Neuron (in vitro differentiated cells): ENCODE data around the gene PDE4D.
A peak's percentile ranks its signal among the peaks of the same experiment; 100 is the strongest.

ENCODE experiments used
- H2AFZ ChIP-seq: one replicate; pipeline ENCODE4 v1.6.1; 2013; ENCODE audit warnings: low read depth, mild to moderate bottlenecking, inconsistent platforms, low read length, moderate library complexity
- H3K27me3 ChIP-seq: one replicate; pipeline ENCODE4 v1.6.1; 2013; ENCODE audit warnings: low read length; ENCODE audit not compliant: insufficient read depth
- H3K36me3 ChIP-seq: one replicate; pipeline ENCODE4 v1.6.1; 2013; ENCODE audit warnings: low read length; ENCODE audit not compliant: insufficient read depth
- H3K4me1 ChIP-seq: one replicate; pipeline ENCODE4 v1.6.1; 2013; ENCODE audit warnings: low read length; ENCODE audit not compliant: insufficient read depth
- H3K4me3 ChIP-seq: 2 replicates; pipeline ENCODE4 v1.5.1; 2013; ENCODE audit warnings: mild to moderate bottlenecking, low read length, moderate library complexity
- H3K9me3 ChIP-seq: one replicate; pipeline ENCODE4 v1.6.1; 2013; ENCODE audit warnings: low read length

PDE4D gene

GRCh38 chr5:59813761-59814536, 79.6 kb downstream of the PDE4D start:
- Histone ChIP-seq H3K36me3 (no peaks in the 10 kb centered on the region), H3K27me3 (no peaks in the 10 kb centered on the region), H3K9me3 (no peaks in the 10 kb centered on the region), H2AFZ (no peak overlapping the region), H3K4me3 (no peak overlapping the region), H3K4me1 (no peaks in the 10 kb centered on the region)

- H3K36me3 ChIP-seq, result no peaks in the 10 kb centered on the region
- peaks cover 2% of the 10 kb centered on the region for H3K27me3 ChIP-seq
- peak overlapping the region; percentile 30 for H3K4me3 ChIP-seq
- no peak overlapping the region for H2AFZ ChIP-seq
- no peaks in the 10 kb centered on the region for H3K9me3 ChIP-seq
- no peaks in the 10 kb centered on the region for H3K4me1 ChIP-seq
These were observed 83.5 kb downstream of the PDE4D start for GRCh38 chr5:59810041-59810440.

- Histone ChIP-seq H3K27me3 (peaks cover 2% of the 10 kb centered on the region), H3K4me3 (no peak overlapping the region), H2AFZ (no peak overlapping the region), H3K36me3 (no peaks in the 10 kb centered on the region), H3K4me1 (no peaks in the 10 kb centered on the region), H3K9me3 (no peaks in the 10 kb centered on the region)
These were observed 85.7 kb downstream of the PDE4D start for GRCh38 chr5:59807806-59808205.

GRCh38 chr5:59800347-59800893, 93.1 kb downstream of the PDE4D start:
- Histone ChIP-seq H3K4me1 (peaks cover 15% of the 10 kb centered on the region), H2AFZ (peak overlapping the region; percentile 14), H3K36me3 (no peaks in the 10 kb centered on the region), H3K9me3 (no peaks in the 10 kb centered on the region), H3K27me3 (no peaks in the 10 kb centered on the region), H3K4me3 (no peak overlapping the region)

GRCh38 chr5:59799668-59800346, 93.7 kb downstream of the PDE4D start:
- Histone ChIP-seq H3K4me3 (no peak overlapping the region), H3K9me3 (no peaks in the 10 kb centered on the region), H3K36me3 (no peaks in the 10 kb centered on the region), H2AFZ (peak overlapping the region; percentile 14), H3K4me1 (peaks cover 15% of the 10 kb centered on the region), H3K27me3 (no peaks in the 10 kb centered on the region)

- peaks cover 15% of the 10 kb centered on the region for H3K4me1 ChIP-seq
- no peaks in the 10 kb centered on the region for H3K9me3 ChIP-seq
- H3K27me3 ChIP-seq, result no peaks in the 10 kb centered on the region
- no peaks in the 10 kb centered on the region for H3K36me3 ChIP-seq
- peak overlapping the region; percentile 14 for H2AFZ ChIP-seq
- no peak overlapping the region for H3K4me3 ChIP-seq
These were observed 94.5 kb downstream of the PDE4D start for GRCh38 chr5:59798862-59799667.

GRCh38 chr5:59795141-59795540, 98.4 kb downstream of the PDE4D start:
- Histone ChIP-seq H3K9me3 (no peaks in the 10 kb centered on the region), H3K27me3 (no peaks in the 10 kb centered on the region), H3K4me1 (peaks cover 8% of the 10 kb centered on the region), H2AFZ (no peak overlapping the region), H3K4me3 (no peak overlapping the region), H3K36me3 (no peaks in the 10 kb centered on the region)

GRCh38 chr5:59792983-59793585, 100.4 kb downstream of the PDE4D start:
- no peak overlapping the region for H3K4me3 ChIP-seq
- H2AFZ ChIP-seq, result no peak overlapping the region
- no peaks in the 10 kb centered on the region for H3K36me3 ChIP-seq
- H3K27me3 ChIP-seq, result no peaks in the 10 kb centered on the region
- H3K9me3 ChIP-seq, result no peaks in the 10 kb centered on the region
- H3K4me1 ChIP-seq, result no peaks in the 10 kb centered on the region

GRCh38 chr5:59791617-59792016, 101.9 kb downstream of the PDE4D start:
- Histone ChIP-seq H3K9me3 (no peaks in the 10 kb centered on the region), H3K36me3 (no peaks in the 10 kb centered on the region), H2AFZ (no peak overlapping the region), H3K27me3 (no peaks in the 10 kb centered on the region), H3K4me3 (no peak overlapping the region), H3K4me1 (no peaks in the 10 kb centered on the region)

GRCh38 chr5:59790776-59791475, 102.6 kb downstream of the PDE4D start:
- no peak overlapping the region for H3K4me3 ChIP-seq
- H3K27me3 ChIP-seq, result no peaks in the 10 kb centered on the region
- H3K9me3 ChIP-seq, result no peaks in the 10 kb centered on the region
- H2AFZ ChIP-seq, result no peak overlapping the region
- no peaks in the 10 kb centered on the region for H3K4me1 ChIP-seq
- H3K36me3 ChIP-seq, result no peaks in the 10 kb centered on the region

- no peaks in the 10 kb centered on the region for H3K4me1 ChIP-seq
- no peak overlapping the region for H3K4me3 ChIP-seq
- no peaks in the 10 kb centered on the region for H3K9me3 ChIP-seq
- H3K27me3 ChIP-seq, result no peaks in the 10 kb centered on the region
- no peak overlapping the region for H2AFZ ChIP-seq
- no peaks in the 10 kb centered on the region for H3K36me3 ChIP-seq
These were observed 103.2 kb downstream of the PDE4D start for GRCh38 chr5:59790376-59790775.

GRCh38 chr5:59789894-59790293, 103.6 kb downstream of the PDE4D start:
- no peaks in the 10 kb centered on the region for H3K36me3 ChIP-seq
- no peak overlapping the region for H3K4me3 ChIP-seq
- no peak overlapping the region for H2AFZ ChIP-seq
- H3K27me3 ChIP-seq, result no peaks in the 10 kb centered on the region
- H3K4me1 ChIP-seq, result no peaks in the 10 kb centered on the region
- no peaks in the 10 kb centered on the region for H3K9me3 ChIP-seq
